ENCODE data around the gene IQCM.

Gene IQCM

DNA sequence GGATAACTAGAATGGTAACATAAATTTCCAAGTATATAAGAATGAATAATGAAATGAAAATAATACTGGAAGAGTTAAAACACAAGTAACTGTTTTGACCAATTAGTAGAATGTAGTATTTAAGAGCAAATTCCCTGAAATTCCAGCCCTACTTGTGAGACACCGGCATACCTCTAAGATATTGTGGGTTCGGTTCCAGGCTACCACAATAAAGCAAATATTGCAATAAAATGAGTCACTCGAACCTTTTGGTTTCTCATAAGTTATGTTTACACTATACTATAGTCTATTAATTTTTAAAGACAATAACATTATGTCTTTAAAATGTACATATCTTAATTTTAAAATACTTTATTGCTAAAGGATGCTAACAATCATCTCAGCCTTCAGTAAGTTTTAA is 15.2 kb upstream of the IQCM start:
- TF ChIP-seq, protein P1, sequence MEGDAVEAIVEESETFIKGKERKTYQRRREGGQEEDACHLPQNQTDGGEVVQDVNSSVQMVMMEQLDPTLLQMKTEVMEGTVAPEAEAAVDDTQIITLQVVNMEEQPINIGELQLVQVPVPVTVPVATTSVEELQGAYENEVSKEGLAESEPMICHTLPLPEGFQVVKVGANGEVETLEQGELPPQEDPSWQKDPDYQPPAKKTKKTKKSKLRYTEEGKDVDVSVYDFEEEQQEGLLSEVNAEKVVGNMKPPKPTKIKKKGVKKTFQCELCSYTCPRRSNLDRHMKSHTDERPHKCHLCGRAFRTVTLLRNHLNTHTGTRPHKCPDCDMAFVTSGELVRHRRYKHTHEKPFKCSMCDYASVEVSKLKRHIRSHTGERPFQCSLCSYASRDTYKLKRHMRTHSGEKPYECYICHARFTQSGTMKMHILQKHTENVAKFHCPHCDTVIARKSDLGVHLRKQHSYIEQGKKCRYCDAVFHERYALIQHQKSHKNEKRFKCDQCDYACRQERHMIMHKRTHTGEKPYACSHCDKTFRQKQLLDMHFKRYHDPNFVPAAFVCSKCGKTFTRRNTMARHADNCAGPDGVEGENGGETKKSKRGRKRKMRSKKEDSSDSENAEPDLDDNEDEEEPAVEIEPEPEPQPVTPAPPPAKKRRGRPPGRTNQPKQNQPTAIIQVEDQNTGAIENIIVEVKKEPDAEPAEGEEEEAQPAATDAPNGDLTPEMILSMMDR (IDR thresholded peaks at IDR 0.05) = no peak

DNA sequence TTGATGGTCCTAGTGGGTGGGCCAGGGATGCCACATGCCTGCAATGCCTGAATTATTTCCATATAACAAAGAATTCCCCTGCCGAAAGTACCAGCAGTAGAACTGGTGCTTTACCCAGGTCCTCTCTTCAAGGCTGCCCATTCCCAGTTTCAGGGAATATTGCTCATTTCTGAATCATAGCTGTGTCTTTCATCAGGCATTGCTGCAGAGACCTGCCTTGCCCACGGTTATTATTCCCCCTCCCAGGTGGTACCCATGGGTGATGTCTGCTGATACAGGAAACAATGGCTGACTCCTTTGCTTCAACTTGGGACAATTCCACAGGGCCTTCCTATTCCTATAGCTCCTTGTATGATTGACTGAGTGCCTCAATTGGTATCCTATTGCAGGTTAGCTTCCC is 9.7 kb upstream of the IQCM start:
- TF ChIP-seq, protein P1 (IDR thresholded peaks at IDR 0.05) = no peak

DNA sequence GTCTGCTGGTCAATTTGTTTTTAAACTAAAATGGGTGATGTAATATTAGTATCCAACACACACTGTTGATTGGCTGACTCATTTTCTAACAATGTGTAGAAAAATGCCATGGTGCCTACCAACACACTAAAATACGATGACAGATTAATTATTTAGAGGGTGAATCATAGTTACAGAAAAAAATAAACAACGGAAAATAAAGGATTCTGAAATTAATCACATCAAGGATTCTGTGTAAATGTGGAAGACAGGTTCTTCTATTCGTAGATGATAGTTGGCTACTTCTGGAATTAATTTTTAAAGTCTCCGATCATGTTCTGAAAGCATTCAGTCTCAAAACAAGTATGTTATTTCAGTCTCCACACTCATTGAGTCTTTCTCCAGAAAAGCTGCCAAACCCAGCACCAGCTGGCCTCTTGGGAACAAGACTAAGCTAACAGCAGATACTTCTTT is 8.2 kb upstream of the IQCM start:
- TF ChIP-seq, protein P1 (IDR thresholded peaks at IDR 0.05) = no peak

DNA sequence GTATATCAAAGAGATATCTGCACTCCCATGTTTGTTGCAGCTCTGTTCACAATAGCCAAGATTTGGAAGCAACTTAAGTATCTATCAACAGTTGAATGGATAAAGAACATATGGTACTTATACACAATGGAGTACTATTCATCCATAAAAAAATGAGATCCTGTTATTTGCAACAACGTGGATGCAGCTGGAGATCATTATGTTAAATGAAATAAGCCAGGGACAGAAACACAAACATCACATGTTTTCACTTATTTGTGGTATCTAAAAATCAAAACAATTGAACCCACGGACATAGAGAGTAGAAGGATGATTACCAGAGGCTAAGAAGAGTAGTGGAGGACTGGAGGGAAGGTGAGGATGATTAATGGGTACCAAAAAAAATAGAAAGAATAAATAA is 14.2 kb downstream of the IQCM start:
- TF ChIP-seq, protein P1 (IDR thresholded peaks at IDR 0.05) = no peak

DNA sequence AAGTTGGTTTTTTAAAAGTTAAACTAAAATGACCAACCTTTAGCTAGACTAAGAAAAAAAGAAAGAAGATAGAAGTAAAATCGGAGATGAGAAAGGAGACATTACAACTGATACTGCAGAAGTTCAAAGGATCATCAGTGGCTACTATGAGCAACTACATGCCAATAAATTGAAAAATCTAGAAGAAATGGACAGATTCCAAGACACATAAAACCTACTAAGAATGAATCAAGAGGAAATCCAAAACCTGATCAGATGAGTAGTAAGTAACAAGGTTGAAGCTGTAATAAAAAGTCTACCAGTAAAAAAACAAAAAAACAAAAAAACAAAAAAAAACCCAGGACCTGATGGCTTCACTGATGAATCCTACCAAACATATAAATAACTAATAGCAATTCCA is 16.1 kb downstream of the IQCM start:
- TF ChIP-seq, protein P1 (IDR thresholded peaks at IDR 0.05) = no peak

DNA sequence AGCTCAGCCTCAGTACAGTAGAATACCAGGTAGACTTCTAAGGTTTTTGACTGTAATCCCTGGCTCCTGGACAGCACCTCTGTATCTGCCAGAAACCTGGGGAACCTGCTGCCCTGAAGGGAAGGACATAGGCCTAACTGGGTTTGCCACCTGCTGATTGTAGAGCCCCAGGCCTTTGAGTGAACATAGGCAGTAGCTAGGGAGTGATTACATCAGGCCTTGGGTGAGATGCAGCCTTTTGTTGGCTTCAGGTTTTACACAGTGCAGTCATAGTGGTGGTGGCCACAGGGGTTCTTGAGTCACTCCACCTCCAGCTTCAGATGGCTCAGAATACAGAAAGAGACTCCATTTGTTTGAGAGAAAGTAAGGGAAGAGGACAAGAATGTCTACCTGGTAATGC is 19.3 kb downstream of the IQCM start:
- TF ChIP-seq, protein P1 (IDR thresholded peaks at IDR 0.05) = no peak

DNA sequence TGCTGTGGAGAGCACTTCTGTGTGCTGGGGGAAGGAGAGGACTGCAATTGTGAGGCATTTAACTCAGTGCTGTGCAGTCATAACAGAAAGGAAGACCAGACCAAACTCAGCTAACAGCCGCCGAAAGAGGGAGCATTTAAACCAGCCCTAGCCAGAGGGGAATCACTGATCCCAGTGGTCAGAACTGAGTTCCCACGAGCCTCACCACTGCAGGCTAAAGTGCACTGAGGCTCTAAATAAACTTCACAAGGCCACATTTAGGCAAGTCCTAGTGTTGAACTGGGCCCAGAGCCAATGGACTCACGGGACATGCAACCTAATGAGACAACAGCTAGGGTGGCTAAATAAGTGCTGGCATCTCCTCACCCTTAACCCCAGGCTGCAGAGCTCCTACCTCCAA is 20.4 kb downstream of the IQCM start:
- TF ChIP-seq, protein P1 (IDR thresholded peaks at IDR 0.05) = no peak

DNA sequence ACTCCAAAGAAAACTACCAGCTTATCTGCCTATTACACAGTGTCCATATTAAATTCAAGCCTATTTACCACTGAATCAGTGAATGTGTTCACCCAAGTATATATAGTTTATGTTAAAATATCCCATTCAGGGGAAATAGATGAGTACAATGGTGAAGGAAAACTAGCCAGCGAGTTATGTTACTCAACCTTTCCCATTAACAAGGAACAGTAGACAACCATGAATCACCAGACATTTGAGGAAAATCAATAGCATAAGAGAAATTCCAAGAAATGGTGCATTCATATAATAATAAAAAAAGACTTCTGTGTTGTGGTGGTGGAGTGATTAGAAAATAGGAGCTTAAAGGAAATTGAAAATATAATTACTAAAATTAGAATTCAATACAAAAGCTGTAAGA is 21.3 kb downstream of the IQCM start:
- TF ChIP-seq, protein P1 (IDR thresholded peaks at IDR 0.05) = no peak

All from LNCAP (cell line).